Activated T-cell treated with anti-CD3 and anti-CD28 coated beads for 4 hours (primary cell): ENCODE results near the gene NRM.
"Not testable (repeated sequence)": the region's sequence is repeated elsewhere in the genome, so short reads cannot be mapped to it uniquely, and the experiment has no call there.

Experiments
- DNase-seq: peaks from one replicate; pipeline ENCODE4 v3.0.0-alpha.2; 2020

The NRM gene, protein sequence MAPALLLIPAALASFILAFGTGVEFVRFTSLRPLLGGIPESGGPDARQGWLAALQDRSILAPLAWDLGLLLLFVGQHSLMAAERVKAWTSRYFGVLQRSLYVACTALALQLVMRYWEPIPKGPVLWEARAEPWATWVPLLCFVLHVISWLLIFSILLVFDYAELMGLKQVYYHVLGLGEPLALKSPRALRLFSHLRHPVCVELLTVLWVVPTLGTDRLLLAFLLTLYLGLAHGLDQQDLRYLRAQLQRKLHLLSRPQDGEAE

DNA sequence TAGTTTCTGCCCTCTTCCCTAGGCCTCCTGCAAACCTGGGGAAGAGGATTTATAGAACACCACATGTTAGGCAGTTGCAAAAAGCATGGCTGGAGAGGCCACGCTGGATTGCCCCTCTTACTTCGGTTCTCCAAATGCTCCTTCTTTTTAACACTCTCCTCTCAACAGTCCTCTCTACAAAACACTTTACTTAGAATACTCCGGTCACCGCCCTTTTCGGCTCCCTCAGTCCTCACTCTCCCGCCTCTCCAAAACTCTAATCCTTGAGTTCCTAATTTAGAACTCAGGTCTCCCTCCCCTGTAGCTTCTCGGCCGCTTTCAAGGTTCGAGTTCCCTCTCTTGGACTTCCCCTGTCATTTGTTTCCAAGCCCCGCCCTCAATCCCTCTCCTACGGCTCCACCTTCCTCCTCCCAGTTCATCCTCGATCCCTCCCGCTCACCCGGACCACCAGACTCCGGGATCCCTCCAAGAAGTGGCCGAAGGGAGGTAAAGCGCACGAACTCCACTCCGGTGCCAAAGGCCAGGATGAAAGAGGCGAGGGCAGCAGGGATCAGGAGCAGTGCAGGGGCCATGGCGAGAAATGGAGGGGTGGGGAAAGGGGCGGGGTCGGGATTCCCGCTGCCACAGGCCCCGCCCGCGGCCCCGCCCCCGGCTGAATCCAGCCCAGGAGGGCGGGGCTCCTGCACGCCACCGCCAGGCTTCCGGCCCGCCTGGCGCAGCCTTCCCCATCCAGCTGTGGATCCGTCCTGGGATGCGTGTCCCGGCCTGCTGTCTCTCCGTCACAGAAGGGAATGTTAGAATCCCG is at the start of gene NRM:
Gene NRM (minus strand): TSS at position 582 of the 805 bp plus-strand sequence. CDS start 10 bp downstream, at position 572.
- DNase-seq: peak; percentile 60

DNA sequence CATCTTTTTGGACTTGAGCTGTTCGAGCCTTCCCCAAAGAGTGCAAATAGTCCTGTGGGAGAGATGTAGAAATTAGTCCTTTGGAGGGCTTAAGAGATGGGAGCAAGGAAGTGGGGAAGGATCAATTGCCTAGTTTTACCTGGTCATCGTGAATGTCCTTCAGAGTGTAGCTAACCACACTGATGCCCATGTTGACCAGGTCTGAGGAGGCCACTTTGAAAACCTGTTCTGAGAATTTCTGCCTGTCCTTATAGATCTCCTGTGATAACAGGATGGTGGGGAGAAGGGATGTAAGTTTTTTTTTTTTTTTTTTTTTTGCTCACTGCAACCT is 49.7 kb upstream of the NRM start:
- no peak for DNase-seq

DNA sequence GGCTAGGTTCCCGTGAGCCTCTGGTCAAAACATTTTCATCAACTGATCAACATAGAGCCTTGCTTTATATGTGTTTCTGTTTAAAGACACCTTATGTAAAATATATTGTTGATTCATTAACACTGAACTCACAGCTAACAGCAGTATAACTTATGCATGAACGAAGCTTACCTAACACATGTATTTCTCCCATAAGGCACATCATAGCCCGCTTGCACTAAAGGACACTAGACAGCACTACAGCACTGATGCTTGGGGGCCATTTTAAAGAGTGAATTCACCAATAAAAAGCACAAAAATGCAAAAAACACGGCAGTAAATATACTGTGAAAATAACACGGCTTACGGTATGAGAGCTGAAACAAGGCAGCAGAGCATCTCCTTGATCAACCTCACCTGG is 47.7 kb upstream of the NRM start:
- DNase-seq: no peak

DNA sequence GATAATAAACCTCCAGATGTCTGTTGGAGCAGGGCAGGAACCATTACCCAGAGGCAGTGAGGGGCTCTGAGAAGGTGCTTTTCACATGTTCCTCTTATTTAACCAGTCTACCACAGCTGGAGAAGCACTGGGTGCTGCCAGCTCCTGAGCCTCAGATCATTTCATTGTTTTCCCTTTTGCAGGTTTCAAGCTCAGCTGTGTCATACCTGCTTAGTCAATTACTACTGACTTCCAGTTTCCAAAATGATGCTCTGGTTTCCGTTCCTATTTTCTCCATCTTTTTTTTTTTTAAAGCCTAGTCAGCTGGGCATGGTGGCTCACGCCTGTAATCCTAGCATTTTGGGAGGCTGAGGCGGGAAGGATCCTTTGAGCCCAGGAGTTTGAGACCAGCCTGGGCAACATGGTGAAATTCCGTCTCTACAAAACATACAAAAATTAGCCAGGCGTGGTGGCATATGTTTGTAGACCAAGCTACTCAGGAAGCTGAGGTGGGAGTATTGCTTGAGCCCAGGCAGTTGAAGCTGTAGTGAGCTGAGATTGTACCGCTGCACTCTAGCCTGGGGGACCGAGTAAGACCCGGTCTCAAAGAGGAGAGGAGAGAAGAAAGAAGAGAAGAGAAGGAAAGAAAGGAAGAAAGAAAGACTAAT is 45.0 kb upstream of the NRM start:
- DNase-seq: no peak

DNA sequence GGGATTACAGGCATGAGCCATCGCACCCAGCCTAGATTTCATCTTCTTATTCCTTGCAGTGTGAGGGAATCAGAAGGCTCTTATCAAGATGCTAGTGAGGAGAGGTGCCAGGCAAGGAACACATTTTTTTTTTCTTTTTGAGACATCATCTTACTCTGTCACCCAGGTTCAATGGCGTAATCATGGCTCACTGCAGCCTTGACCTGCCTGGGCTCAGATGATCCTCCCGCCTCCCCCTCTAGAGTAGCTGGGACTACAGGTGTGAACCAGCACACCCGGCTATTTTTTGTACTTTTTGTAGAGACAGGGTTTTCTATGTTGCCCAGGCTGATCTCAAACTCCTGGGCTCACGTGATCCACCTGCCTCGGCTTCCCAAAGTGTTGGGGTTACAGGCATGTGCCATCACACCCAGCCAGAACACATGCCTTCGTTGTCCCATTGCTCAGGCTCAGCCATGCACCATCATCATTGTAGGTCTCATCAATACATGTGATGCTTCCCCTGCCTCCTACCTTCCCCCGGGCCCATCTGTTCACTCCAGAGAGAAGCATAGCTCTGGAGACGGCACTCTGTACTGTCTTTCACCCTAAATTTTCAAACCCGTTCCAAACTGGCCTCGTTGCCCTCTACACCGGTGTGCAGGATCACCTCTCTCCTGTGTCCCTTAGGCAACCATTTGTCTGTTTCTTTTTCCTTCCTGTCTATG is 41.6 kb upstream of the NRM start:
- no peak for DNase-seq

DNA sequence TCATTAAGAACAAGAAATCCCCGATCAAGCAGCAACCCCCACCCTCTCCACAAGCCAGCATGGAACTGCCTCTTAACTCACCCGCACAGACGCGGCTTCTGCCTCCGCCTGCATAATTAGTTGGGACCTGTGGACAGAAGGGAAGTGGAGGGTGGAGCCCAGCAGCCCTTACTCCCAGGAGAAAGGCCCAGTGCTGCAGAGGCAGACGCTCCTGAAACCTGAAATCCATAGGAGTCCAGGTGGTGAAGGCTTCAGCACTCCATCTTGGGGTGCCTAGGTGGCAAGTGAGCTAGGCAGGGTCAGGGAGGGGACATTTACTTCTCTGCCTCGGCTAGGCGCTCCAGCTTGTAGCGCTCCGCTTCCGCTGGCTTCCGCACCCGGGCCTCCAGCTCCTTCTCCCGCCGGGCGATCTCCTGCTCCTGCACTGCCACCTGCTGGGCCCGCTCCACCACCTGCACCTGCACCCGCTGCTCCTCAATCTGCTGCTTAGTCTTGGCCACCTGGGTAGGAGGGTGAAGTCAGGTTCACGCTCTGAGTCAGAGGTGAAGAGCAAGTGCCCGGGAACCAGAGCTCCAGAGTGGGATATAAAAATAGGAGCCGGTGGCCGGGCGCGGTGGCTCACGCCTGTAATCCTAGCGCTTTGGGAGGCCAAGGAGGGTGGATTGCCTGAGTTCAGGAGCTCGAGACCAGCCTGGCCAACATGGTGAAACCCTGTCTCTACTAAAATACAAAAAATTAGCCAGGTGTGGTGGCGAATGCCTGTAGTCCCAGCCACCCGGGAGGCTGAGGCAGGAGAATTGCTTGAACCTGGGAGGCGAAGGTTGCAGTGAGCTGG is 40.0 kb upstream of the NRM start:
- peak; percentile 75 for DNase-seq

DNA sequence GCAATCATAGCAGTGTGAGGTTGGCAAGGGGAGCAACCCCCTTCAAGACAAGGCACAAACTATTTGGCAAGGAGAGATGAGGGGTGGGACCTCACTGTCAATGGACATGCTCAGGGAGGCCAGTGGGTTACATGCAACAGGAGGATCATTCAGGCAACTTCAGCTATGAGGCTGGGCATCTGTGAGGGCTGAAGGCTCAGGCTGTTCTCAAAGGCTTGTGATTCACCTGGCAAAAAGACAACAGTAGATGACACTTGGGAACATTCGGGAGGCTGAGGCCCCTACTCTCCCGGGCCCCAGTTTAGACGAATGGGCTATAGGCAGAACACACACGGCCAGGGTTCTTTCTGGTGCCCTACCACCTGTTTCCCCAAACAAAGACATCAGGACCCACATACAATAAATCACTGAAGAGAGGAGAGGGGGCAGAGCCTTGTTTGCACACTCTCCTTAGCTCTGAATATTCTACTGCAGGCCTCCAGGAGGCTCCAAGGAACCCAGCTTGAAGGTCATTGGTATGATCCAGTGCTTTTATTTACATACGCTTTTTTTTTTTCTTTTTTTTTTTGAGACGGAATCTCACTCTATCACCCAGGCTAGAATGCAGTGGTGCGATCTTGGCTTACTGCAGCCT is 37.3 kb upstream of the NRM start:
- no peak for DNase-seq

DNA sequence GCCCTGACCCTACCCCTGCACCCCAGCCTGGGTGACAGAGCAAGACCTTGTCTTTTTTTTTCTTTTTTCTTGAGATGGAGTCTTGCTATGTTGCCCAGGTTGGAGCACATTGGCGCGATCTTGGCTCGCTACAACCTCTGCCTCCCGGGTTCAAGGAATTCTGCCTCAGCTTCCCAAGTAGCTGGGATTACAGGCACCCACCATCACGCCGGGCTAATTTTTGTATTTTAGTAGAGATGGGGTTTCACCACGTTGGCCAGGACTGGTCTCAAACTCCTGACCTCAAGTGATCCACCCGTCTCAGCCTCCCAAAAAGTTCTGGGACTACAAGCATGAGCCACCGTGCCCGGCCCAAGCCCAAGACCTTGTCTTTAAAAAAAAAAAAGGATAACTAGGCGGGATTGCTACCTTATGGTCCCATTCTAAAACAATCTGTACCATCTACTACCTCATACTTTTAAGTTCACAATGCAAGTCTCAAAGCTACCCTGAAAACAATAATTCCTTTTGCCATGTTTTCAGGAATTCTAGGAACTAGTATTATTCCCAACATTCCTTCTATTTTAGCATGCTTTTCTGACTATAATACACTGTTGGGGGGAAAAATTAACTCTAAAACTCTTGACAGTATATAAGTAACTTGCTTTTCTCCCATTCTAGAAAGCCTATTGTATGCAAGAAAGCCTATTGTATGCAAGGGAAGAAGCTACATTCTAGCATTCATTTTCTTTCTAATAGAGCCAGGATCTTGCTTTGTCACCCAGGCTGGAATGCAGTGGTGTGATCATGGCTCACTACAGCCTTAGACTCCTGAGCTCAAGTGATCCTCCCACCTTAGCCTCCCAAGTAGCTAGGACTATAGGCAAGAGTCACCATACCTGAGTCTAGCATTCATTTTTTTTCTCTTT is 36.0 kb upstream of the NRM start:
- no peak for DNase-seq

DNA sequence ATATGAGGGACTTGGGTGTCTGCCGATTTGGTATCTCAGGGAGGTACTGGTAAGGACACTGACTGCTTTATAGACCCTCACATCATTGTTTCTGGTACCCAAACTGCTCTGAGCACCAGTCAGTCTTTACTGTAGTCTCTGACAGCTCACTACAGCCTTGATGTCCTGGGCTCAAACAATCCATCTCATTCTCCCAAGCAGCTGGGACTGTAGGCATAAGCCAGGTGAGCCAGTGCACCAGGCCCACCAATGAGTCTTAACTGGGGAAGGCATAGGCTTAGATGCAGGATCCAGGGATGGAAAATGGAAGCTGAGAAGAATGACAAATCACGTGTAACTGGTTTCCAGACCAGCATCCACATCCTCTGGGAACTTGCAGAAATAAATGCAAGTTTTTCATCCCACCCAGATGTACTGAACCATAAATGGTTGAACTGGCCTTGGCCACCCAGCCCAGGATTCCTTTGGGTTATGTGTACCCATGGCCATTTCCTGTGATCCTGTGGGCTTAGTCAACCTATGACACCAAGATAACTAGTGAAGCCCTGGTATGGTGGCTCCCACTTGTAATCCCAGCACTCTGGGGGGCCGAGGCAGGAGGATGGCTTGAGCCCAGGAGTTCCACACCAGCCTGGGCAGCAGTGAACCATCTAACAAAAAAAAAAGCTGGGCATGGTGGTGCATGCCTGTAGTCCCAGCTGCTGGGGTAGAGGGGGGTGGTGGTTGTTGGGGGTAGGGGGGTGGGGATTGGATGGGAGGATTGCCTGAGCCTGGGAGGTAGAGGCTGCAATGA is 35.1 kb upstream of the NRM start:
- DNase-seq: no peak

DNA sequence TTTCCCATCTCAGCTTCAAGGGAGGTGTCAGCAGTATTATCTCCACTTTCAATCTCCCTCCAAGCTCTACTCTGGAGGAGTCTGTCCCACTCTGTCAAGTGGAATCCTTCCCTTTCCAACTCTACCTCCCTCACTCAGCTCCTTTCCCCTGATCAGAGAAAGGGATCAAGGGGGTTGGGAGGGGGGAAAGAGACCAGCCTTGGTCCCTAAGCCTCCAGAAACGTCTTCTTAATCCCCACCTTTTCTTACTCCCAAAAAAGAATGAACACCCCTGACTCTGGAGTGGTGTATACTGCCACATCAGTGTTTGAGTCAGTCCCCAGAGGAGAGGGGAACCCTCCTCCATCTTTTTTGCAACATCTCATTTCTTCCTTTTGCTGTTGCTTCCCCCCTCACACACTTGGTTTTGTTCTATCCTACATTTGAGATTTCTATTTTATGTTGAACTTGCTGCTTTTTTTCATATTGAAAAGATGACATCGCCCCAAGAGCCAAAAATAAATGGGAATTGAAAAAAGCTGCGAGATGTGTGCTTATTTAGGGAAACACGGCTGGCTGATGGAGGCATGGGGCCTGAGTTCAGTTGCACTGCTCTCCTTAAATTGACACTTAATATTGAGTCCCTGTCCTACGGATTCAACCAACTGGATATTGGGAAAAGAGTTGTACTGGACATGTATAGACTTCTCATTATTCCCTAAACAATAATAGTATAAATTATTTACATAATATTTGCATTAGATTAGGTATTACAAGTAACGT is 34.3 kb upstream of the NRM start:
- no peak for DNase-seq

DNA sequence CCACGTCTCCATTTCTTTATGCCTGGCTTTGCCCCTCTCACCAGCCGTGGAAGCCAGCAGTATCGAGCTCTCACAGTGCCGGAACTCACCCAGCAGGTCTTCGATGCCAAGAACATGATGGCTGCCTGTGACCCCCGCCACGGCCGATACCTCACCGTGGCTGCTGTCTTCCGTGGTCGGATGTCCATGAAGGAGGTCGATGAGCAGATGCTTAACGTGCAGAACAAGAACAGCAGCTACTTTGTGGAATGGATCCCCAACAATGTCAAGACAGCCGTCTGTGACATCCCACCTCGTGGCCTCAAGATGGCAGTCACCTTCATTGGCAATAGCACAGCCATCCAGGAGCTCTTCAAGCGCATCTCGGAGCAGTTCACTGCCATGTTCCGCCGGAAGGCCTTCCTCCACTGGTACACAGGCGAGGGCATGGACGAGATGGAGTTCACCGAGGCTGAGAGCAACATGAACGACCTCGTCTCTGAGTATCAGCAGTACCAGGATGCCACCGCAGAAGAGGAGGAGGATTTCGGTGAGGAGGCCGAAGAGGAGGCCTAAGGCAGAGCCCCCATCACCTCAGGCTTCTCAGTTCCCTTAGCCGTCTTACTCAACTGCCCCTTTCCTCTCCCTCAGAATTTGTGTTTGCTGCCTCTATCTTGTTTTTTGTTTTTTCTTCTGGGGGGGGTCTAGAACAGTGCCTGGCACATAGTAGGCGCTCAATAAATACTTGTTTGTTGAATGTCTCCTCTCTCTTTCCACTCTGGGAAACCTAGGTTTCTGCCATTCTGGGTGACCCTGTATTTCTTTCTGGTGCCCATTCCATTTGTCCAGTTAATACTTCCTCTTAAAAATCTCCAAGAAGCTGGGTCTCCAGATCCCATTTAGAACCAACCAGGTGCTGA is 33.3 kb upstream of the NRM start:
- not testable (repeated sequence) for DNase-seq

DNA sequence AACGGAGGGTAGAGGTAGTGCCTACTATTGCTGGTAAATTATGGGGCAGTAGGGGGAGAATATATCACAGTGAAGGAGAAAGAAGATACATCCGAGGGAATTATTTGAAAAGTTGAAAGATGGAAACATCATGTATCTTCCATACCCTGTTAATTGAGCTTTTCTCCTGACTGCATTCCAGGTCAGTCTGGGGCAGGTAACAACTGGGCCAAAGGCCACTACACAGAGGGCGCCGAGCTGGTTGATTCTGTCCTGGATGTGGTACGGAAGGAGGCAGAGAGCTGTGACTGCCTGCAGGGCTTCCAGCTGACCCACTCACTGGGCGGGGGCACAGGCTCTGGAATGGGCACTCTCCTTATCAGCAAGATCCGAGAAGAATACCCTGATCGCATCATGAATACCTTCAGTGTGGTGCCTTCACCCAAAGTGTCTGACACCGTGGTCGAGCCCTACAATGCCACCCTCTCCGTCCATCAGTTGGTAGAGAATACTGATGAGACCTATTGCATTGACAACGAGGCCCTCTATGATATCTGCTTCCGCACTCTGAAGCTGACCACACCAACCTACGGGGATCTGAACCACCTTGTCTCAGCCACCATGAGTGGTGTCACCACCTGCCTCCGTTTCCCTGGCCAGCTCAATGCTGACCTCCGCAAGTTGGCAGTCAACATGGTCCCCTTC is 32.5 kb upstream of the NRM start:
- DNase-seq: not testable (repeated sequence)

DNA sequence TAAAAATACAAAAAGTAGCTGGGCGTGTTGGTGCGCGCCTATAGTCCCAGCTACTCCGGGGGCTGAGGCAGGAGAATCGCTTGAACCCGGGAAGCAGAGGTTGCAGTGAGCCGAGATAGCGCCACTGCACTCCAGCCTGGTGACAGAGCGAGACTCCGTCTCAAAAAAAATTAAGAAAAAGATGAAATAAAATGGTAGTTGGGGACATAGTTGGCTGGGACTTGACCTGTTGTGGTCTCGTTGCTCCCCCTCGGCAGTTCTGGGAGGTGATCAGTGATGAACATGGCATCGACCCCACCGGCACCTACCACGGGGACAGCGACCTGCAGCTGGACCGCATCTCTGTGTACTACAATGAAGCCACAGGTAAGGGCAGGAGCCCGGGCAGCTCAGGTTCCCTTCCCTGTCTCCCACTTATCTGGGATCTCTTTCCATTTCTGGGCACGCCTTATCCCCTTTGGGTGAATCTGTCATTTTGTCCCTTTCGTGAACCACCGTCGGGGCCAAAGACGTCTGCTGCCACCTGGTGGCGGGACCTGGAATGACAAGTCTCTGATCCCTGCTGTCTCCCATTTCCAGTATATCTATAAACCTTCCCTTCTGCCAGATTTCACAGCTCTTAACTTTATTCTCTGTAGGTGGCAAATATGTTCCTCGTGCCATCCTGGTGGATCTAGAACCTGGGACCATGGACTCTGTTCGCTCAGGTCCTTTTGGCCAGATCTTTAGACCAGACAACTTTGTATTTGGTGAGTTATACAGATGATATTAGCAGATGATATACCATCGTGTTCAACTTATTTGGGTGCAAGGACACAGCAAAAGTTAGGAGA is 31.7 kb upstream of the NRM start:
- DNase-seq: peak; percentile 87

DNA sequence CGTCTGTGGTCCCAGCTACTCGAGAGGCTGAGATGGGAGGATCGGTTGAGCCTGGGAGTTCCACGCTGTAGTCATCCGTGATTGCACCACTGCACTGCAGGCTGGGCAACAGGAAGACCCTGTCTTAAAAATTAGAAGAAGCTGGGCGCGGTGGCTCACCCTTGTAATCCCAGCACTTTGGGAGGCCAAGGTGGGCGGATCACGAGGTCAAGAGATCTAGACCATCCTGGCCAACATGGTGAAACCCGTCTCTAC is 31.2 kb upstream of the NRM start:
- DNase-seq: not testable (repeated sequence)

DNA sequence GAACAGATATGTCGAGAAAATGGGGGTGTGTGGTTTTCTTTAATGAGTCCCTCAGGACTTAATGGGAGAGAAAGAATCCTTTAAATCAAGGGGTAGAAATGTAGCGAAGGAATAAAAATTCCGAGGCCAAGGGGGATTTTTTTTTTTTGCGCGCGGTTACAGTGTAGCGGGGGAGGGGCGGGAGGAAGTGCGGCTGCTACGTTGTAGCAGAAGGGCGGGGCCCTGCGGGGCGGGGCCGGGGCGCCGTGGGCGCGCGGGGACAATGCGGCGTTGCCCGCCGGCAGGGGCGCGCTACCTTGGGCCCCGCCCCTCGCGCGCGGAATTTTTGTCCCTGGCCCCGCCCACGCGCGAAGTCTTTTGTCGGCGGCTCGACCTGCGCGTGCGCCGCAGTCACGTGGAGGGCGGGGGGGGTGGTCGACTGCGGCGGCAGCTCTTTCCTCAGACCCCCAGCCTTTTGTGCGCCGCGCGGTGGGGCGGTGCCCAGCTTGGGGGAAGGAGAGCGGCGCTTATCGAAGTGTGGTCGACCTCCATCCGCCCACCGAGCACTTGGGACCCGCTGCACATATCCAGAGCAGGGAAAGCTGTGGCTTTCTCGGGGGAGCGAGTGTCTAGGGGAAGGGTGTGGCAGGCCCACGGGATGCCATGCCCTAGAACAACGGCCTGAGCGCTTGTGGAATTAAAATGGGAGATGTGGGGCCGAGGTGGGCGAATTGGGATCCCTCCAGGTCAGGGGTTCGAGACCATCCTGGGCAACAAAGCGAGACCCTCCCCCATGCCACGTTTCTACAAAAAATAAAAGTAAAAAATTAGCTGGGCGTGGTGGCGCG is 30.6 kb upstream of the NRM start:
- DNase-seq: peak; percentile 97

DNA sequence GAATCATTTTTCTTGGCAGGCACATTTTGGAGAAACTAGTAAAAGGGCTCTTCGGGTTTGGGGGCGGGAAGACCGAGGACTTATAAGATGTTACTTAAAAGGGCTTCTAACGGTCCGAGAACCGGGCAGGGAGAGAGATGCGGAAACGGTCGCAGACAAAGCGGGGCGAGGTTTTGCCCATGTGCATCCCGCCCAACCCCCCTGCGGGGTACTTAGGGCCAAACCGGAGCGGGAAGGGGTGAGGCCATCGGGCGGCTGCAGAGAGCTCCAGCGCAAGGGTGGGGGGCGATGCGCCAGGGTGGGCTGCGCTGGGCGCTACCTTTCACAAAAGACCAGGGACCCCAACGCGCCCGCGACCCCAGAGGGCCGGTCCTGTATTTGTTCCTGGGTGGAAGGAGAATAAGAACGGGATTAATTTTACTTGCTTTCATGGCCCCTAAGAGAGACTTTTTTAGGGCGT is 30.0 kb upstream of the NRM start:
- DNase-seq: peak; percentile 51
